ENCODE data around the gene LIN7B. TPM values are rescaled to one million over a fixed set of nuclear protein-coding genes. Genes with fewer than 3 reads are reported as not detected.

LIN7B gene
- total and polyA plus RNA-seq, 9 of the 15 experiments (the other 6 are each of a cell fraction or from before 2014, with no cell fraction given), result 0.89 to 15.7 (median 4.0) TPM

GRCh38 chr19:49106648-49107135, 7.5 kb upstream of the LIN7B start (continued):
- TF ChIP-seq JUND (IDR thresholded peaks at IDR 0.05; ENCODE audit: borderline replicate concordance, low read depth, low read length), result 0 out of 2 replicates have a peak, but pooled peaks have one; percentile 4
- TF ChIP-seq JUND (tag; IDR thresholded peaks at IDR 0.05; ENCODE audit: borderline replicate concordance, low read depth, low read length), result peak; percentile 67; the same call in 1 of the 3 replicates
- TF ChIP-seq ZNF354B (CRISPR knock-in tag; IDR thresholded peaks at IDR 0.05), result no peak
- TF ChIP-seq CTCFL (IDR thresholded peaks at IDR 0.05; ENCODE audit: borderline replicate concordance, insufficient read depth, low read depth, low read length, poor library complexity, severe bottlenecking), result peak; percentile 64
- TF ChIP-seq, protein P1, sequence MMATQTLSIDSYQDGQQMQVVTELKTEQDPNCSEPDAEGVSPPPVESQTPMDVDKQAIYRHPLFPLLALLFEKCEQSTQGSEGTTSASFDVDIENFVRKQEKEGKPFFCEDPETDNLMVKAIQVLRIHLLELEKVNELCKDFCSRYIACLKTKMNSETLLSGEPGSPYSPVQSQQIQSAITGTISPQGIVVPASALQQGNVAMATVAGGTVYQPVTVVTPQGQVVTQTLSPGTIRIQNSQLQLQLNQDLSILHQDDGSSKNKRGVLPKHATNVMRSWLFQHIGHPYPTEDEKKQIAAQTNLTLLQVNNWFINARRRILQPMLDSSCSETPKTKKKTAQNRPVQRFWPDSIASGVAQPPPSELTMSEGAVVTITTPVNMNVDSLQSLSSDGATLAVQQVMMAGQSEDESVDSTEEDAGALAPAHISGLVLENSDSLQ (IDR thresholded peaks at IDR 0.05), result peak; percentile 27; the same call in 1 of the 2 replicates
- peak; percentile 50; the same call in 1 of the 2 replicates for TF ChIP-seq ZBTB33 (CRISPR knock-in tag; IDR thresholded peaks at IDR 0.05)
- TF ChIP-seq BACH1 (tag; IDR thresholded peaks at IDR 0.05), result peak; percentile 87
- TF ChIP-seq, protein P2, sequence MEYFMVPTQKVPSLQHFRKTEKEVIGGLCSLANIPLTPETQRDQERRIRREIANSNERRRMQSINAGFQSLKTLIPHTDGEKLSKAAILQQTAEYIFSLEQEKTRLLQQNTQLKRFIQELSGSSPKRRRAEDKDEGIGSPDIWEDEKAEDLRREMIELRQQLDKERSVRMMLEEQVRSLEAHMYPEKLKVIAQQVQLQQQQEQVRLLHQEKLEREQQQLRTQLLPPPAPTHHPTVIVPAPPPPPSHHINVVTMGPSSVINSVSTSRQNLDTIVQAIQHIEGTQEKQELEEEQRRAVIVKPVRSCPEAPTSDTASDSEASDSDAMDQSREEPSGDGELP (CRISPR knock-in tag; IDR thresholded peaks at IDR 0.05; ENCODE audit: borderline replicate concordance), result peak; percentile 15; the same call in 1 of the 2 replicates
- peak; percentile 71 to 95 (median 73) for TF ChIP-seq CTCF (IDR thresholded peaks at IDR 0.05 in 2 of 3, conservative IDR thresholded peaks at IDR 0.05 in 1 of 3; ENCODE audit: insufficient read depth in 2 of 3, low read depth in 1 of 3, low read length in 3 of 3)
- no peak; the same call in 1 of the 2 replicates for TF ChIP-seq ARID1B (IDR thresholded peaks at IDR 0.05)
- TF ChIP-seq BHLHE40 (IDR thresholded peaks at IDR 0.05; ENCODE audit: low read length), result 0 out of 2 replicates have a peak, but pooled peaks have one; percentile 45
- TF ChIP-seq ZNF316 (IDR thresholded peaks at IDR 0.05), result peak; percentile 81
- 0 out of 2 replicates have a peak, but pooled peaks have one; percentile 19 for TF ChIP-seq L3MBTL2 (IDR thresholded peaks at IDR 0.05)
- no peak for TF ChIP-seq HEY1 (CRISPR knock-in tag; IDR thresholded peaks at IDR 0.05; ENCODE audit: borderline replicate concordance)
- TF ChIP-seq CBFA2T3 (IDR thresholded peaks at IDR 0.05), result peak; percentile 44; the same call in 1 of the 2 replicates
- peak; percentile 97 for TF ChIP-seq MAFG (tag; conservative IDR thresholded peaks at IDR 0.05)
- peak; percentile 51 for TF ChIP-seq POLR2B (IDR thresholded peaks at IDR 0.05; ENCODE audit: low read depth, partially characterized antibody)
- TF ChIP-seq RBM14 (IDR thresholded peaks at IDR 0.05; ENCODE audit: borderline replicate concordance, insufficient read depth, low read depth, low read length), result no peak
- TF ChIP-seq CTBP1 (IDR thresholded peaks at IDR 0.05; ENCODE audit: borderline replicate concordance), result peak; percentile 82
- TF ChIP-seq RAD21 (CRISPR knock-in tag; conservative IDR thresholded peaks at IDR 0.05 in 1 of 2, IDR thresholded peaks at IDR 0.05 in 1 of 2), result peak in 1 of 2 experiments; percentile 46; a peak in 2 of 4 replicates
